C4-2B (cell line): ENCODE results near the gene CPLX3.

Experiments
- H3K27ac ChIP-seq: fragments of 450-650 bp; 2 replicates; pipeline ENCODE4 v1.5.1; 2017
- CTCF ChIP-seq: fragments of 450-650 bp; conservative IDR thresholded peaks from 2 replicates; pipeline ENCODE4 v1.5.1; 2017; ENCODE audit warnings: mild to moderate bottlenecking
- ZFX ChIP-seq: fragments of 450-650 bp; IDR thresholded peaks from 2 replicates; pipeline ENCODE4 v1.6.1; 2017

Gene CPLX3

GRCh38 chr15:74854453-74855022 is 28.1 kb downstream of the CPLX3 start:
- TF ChIP-seq ZFX: no peak
- no peak overlapping the region for H3K27ac ChIP-seq

GRCh38 chr15:74855857-74856256 is 29.4 kb downstream of the CPLX3 start:
- H3K27ac ChIP-seq: no peak overlapping the region
- TF ChIP-seq CTCF (no peak), ZFX (no peak)

- TF ChIP-seq CTCF (no peak), ZFX (no peak)
- H3K27ac ChIP-seq: no peak overlapping the region
Observed at GRCh38 chr15:74856537-74856936, 30.1 kb downstream of the CPLX3 start.

DNA sequence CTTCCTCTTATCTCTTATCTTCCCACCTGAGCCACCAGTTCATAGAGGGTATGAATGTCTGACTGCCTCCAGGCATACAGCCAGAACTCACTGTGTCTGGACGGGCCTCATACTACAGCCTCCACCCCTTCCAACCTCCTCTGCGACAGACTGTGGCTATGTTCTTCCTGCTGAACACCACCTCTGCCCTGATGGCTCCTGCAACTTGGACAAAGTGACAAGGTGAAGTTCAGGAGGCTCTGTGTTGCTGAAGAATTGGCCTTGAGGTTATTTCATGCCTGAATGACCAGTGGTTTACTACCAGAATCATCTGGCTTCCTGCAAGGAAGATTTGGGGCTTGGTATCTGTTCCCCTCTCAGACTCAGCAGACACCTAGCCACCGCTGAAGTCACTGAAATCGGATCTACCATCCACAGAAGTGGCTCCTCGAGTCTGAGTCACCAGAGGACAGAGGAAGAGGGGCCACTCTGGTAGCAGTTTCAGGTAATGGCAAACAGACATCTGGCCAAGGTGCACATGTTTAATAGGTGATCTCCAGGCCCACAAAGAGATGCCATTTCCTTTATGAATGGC is 30.7 kb downstream of the CPLX3 start:
- no peak overlapping the region for H3K27ac ChIP-seq
- TF ChIP-seq CTCF (no peak), ZFX (no peak)

- TF ChIP-seq CTCF: no peak
- TF ChIP-seq ZFX: no peak
- H3K27ac ChIP-seq: no peak overlapping the region
Observed at GRCh38 chr15:74857671-74858368, 31.4 kb downstream of the CPLX3 start.

GRCh38 chr15:74858369-74858740 is 31.9 kb downstream of the CPLX3 start:
- TF ChIP-seq CTCF: no peak
- no peak overlapping the region for H3K27ac ChIP-seq

DNA sequence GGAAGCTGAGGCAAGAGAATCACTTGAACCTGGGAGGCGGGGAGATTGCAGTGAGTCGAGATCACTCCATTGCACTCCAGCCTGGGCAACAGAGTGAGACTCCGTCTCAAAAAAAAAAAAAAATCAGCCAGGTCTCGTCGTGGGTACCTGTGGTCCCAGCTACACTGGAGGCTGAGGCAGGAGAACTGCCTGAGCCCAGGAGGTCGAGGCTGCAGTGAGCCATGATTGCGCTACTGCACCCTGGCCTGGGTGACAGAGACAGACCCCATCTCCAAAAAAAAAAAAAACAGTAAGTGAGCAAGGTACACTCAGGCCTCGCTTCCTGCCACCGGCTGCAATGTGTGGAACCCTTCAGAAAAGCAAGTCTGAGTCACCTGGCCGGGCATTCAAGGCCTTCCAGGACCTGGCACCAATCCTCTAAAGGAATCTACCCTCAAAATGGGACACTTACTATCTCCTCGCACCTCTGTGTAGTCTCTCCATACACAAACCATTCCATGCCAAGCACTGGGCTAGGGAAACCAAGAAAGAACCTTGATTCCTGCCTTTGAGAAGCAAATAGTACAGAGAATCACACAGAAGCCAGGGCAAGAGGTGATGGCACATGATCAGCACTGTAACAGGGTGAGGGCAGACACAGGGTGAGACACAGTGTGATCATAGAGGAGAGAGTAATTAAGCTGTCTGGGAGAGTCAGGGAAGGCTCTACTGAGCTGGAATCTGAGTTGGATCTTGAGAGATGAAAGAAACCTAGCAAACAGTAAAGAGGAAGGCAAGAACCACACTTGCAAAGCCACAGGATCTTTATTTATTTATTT is 37.0 kb downstream of the CPLX3 start:
- H3K27ac ChIP-seq: no peak overlapping the region
- no peak for TF ChIP-seq ZFX
- no peak for TF ChIP-seq CTCF
